Vagina (tissue), 2 donors: Measurements from ENCODE around the gene PSMD1. TPM values are rescaled to one million over a fixed set of nuclear protein-coding genes. Genes with fewer than 3 reads are reported as not detected.

Experiments
- DNase-seq, 2 donors: peaks; one replicate each; pipeline ENCODE4 v3.0.0-alpha.2; 2017; ENCODE audit errors: extremely low spot score in 2 of 2
- H3K27ac ChIP-seq: fragments of 200-600 bp; sonication (generic); one replicate; pipeline ENCODE4 v1.5.1; 2019
- H3K27me3 ChIP-seq: fragments of 200-600 bp; sonication (generic); one replicate; pipeline ENCODE4 v1.5.1; 2019
- H3K36me3 ChIP-seq, 2 donors: fragments of 200-600 bp; sonication (generic); one replicate each; pipeline ENCODE4 v1.5.1; 2017 to 2019
- H3K4me1 ChIP-seq: fragments of 200-600 bp; sonication (generic); one replicate; pipeline ENCODE4 v1.5.1; 2019
- H3K4me3 ChIP-seq, 2 donors: fragments of 200-600 bp; sonication (generic); 1 replicate in 1 of 2; 2 replicates in 1 of 2; pipeline ENCODE4 v1.5.1; 2016 to 2019
- H3K9me3 ChIP-seq: fragments of 200-600 bp; sonication (generic); one replicate; pipeline ENCODE4 v1.5.1; 2019
- POLR2A ChIP-seq, 2 donors: fragments of 450-650 bp; IDR thresholded peaks; one replicate each; pipeline ENCODE4 v1.6.1; 2017; ENCODE audit warnings: antibody characterized with exemption in 2 of 2, mild to moderate bottlenecking in 2 of 2, moderate library complexity in 2 of 2
- POLR2AphosphoS5 ChIP-seq, 2 donors: sonication (generic); formaldehyde crosslinking; IDR thresholded peaks; one replicate each; pipeline ENCODE4 v1.9.0; 2017; ENCODE audit warnings: antibody characterized with exemption in 2 of 2, mild to moderate bottlenecking in 2 of 2, low read depth in 1 of 2; ENCODE audit not compliant: insufficient read depth in 1 of 2
- intact Hi-C: fragments of 100-400 bp; cut with DNase I; formaldehyde crosslinking; loops from one replicate; pipeline ENCODE4 v1.15.1; 2023
- total RNA-seq: library from RNA; depleted of rRNA; stranded (reverse); fragments of >200 nt; gene quantifications from one replicate; pipeline ENCODE4 v1.2.3, GENCODE V29; 2016
- TF ChIP-seq, protein P1 (sequence below), 3 experiments: fragments of 450-650 bp in 2 of 3; fragments of 200-600 bp in 1 of 3; sonication (generic) in 1 of 3; IDR thresholded peaks; one replicate each; pipeline ENCODE4 v1.5.1; 2017 to 2019; ENCODE audit warnings: antibody characterized with exemption in 3 of 3, mild to moderate bottlenecking in 2 of 3, moderate library complexity in 2 of 3

Gene PSMD1
- total RNA-seq = 40.5 TPM

DNA sequence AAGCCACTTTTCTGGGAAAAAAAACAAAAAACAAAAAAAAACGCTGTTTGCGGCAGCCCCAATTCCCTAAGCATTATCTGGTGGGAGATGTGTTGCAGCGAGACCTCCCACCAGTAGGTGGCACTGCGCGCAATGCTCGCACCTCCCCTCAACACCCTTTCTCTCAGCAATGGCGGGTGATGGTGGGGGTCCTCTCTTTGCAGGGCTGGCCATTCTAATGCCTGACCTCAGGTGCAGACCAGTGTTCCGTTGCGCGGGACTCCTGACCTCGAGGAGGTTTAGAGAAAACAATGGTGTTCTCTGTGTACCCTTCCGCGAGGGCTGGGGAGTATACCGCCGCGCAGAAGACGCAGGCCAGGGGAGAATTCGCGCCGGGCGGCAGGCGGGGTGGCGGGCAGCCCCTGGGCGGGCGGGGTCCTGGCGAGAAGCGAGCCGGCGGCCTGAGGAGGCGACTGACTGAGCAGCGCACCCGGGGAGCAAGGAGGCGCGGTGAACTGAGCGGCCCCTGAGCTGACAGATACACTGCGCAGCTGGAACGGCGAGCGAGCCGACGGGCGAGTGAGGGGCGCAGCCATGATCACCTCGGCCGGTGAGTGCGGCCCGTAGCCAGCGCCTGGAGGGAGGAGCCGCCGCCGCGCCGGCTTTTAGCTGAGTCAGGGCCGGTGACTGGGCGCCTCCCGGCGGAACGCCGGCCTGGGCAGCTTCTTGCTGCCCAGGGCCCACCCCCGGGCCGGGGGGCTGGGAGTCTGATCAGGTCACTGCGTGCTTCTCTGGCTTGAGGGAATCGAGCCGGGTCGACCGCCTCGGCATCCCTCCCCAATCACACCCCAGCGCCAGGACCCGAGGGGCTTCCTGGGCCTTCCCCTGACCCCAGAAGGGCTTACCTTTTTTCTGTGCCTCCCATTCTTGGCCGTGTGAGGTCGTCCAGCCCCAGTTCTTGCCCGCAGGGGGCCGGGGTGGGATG is at the start of gene PSMD1:
Gene PSMD1, plus strand, starts transcription at position 415 of the 964 bp plus-strand sequence. Its CDS starts 159 bp downstream, at position 574.
- intact Hi-C loops = no loop called here
- peaks cover 37% of the 10 kb centered on the region for H3K4me1 ChIP-seq

DNA sequence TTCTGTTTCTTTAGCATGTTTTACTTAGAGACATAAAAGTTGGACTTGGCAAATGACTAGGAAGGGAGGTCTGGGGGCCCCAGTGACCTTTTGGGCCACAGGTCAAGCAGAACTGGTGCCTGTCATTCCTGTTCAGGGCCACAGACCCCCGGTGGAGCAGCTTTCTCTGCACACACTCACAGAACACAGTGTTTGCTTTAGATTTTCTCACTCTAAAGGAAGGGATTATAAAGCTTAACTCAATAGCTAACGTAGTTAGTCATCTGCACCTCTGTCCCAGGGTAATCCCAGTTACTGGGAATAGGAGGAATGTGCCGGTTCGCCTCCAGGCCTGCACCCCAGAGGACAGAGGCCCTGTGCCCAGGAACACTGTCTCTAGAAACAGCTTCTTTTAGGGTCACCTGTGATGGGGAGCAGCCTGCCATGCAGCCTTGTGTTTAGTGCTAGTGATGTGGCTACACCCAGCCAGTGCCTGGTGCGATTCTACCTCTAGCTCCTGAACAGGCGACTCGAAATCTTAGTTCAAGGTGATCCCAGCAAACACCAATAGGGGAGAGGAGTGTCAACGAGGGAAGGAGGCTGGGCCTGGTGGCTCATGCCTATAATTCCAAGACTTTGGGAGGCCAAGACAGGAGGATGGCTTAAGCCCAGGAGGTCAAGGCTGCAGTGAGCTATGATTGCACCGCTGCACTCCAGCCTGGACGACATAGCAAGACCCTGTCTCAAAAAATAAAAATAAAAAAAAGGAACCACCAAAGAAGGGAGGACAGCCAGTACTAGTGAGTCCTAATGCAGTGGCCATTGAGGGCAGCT is 49.2 kb upstream of the PSMD1 start:
- H3K9me3 ChIP-seq = no peaks in the 10 kb centered on the region
- DNase-seq = no peak
- intact Hi-C loops = no loop called here
- TF ChIP-seq POLR2AphosphoS5 (IDR thresholded peaks at IDR 0.05; ENCODE audit: insufficient read depth in 1 of 2, low read depth in 1 of 2) (no peak), POLR2A (IDR thresholded peaks at IDR 0.05) (no peak)
- TF ChIP-seq, protein P1, sequence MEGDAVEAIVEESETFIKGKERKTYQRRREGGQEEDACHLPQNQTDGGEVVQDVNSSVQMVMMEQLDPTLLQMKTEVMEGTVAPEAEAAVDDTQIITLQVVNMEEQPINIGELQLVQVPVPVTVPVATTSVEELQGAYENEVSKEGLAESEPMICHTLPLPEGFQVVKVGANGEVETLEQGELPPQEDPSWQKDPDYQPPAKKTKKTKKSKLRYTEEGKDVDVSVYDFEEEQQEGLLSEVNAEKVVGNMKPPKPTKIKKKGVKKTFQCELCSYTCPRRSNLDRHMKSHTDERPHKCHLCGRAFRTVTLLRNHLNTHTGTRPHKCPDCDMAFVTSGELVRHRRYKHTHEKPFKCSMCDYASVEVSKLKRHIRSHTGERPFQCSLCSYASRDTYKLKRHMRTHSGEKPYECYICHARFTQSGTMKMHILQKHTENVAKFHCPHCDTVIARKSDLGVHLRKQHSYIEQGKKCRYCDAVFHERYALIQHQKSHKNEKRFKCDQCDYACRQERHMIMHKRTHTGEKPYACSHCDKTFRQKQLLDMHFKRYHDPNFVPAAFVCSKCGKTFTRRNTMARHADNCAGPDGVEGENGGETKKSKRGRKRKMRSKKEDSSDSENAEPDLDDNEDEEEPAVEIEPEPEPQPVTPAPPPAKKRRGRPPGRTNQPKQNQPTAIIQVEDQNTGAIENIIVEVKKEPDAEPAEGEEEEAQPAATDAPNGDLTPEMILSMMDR (IDR thresholded peaks at IDR 0.05) = no peak
- no peaks in the 10 kb centered on the region for H3K4me1 ChIP-seq
- no peaks in the 10 kb centered on the region for H3K27me3 ChIP-seq
- no peak overlapping the region for H3K4me3 ChIP-seq
- H3K36me3 ChIP-seq = no peaks in the 10 kb centered on the region
- no peak overlapping the region for H3K27ac ChIP-seq

More for the DNA sequence above, at the start of gene PSMD1:
- H3K27me3 ChIP-seq = no peaks in the 10 kb centered on the region
- TF ChIP-seq, protein P1 (IDR thresholded peaks at IDR 0.05) = peak; percentile 84 to 97 (median 85)
- TF ChIP-seq POLR2AphosphoS5 (IDR thresholded peaks at IDR 0.05; ENCODE audit: insufficient read depth in 1 of 2, low read depth in 1 of 2) = peak; percentile 80 to 85
- no peak for TF ChIP-seq POLR2A (IDR thresholded peaks at IDR 0.05)
- H3K36me3 ChIP-seq = peaks cover 0 to 6% of the 10 kb centered on the region in 2 donors
- no peaks in the 10 kb centered on the region for H3K9me3 ChIP-seq
- peak within 1 kb of the TSS; percentile 92 for H3K27ac ChIP-seq
- peak within 1 kb of the TSS; percentile 80 to 90 for H3K4me3 ChIP-seq
- no peak for DNase-seq

DNA sequence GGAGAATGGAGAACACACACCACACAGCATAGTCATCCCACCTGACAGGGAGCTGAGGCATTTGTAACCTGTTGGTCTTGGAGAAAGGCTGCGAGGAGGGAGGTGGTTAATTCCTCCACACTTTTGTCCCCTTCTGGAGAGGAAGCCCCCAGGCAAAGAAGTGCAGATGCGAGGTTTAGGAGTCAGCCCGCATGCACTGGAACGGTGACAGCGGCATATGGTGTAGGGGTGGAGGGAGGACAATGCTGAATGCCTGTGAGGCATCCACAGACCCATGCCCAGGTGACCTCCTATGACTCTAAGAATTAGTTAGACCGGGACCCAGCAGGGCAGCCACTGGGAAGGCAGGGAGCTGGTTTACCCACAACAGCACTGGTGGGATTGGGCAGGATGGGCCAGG is 48.5 kb upstream of the PSMD1 start:
- Histone ChIP-seq H3K4me1 (no peaks in the 10 kb centered on the region), H3K27ac (no peak overlapping the region), H3K27me3 (no peaks in the 10 kb centered on the region), H3K9me3 (no peaks in the 10 kb centered on the region), H3K4me3 (no peak overlapping the region), H3K36me3 (no peaks in the 10 kb centered on the region)
- no peak for DNase-seq
- intact Hi-C loops = no loop called here
- TF ChIP-seq, protein P1 (IDR thresholded peaks at IDR 0.05) = no peak
- TF ChIP-seq POLR2AphosphoS5 (IDR thresholded peaks at IDR 0.05; ENCODE audit: insufficient read depth in 1 of 2, low read depth in 1 of 2) (no peak), POLR2A (IDR thresholded peaks at IDR 0.05) (no peak)

DNA sequence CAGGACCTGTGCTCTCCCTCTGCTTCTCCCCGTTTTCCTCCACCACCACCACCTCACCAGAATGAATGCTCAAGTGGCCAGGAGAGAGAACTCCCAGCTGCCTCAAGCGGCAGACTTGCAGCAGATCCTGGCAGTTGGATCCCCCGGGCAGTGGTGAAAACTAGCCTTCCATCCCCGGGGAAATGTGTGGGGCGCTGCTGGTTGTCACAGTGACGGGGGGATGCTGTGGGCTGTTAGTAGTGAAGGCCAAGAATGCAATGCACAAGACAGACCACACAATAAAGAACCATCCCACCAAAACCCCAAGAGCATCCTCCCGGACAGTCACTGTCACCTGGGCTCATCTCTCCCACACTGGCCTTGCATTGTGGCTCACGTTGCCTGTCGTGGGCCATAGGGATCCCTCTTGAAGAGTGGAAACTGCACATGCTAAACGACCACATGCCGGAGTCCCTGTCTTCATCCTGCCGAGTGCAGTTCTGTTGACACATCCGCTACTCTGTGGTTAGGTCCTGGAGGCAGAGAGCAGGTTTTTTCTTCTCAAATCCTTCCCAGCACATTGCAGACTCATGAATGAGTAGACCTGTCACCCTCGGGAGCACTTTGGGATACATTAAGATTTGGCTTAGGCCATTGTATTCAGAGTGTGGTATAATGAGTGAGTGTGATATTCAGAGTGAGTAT is 47.3 kb upstream of the PSMD1 start:
- Histone ChIP-seq H3K9me3 (no peaks in the 10 kb centered on the region), H3K4me1 (no peaks in the 10 kb centered on the region), H3K27ac (no peak overlapping the region), H3K27me3 (no peaks in the 10 kb centered on the region), H3K36me3 (no peaks in the 10 kb centered on the region), H3K4me3 (no peak overlapping the region)
- intact Hi-C loops = no loop called here
- TF ChIP-seq POLR2AphosphoS5 (IDR thresholded peaks at IDR 0.05; ENCODE audit: insufficient read depth in 1 of 2, low read depth in 1 of 2) = no peak
- no peak for TF ChIP-seq POLR2A (IDR thresholded peaks at IDR 0.05)
- TF ChIP-seq, protein P1 (IDR thresholded peaks at IDR 0.05) = no peak
- no peak for DNase-seq
